ENCODE measurements around the gene CCT5. TPM values are rescaled to one million over a fixed set of nuclear protein-coding genes. Genes with fewer than 3 reads are reported as not detected.
"Not testable (repeated sequence)": the region's sequence is repeated elsewhere in the genome, so short reads cannot be mapped to it uniquely, and the experiment has no call there.

The CCT5 gene
- total and polyA plus RNA-seq, 12 donors: 54.7 to 247 (median 95.9) TPM

- Histone ChIP-seq H3K36me3 (peaks cover 0 to 5% (median 0%) of the 10 kb centered on the region in 9 donors), H3K27ac (no peak overlapping the region), H3K4me1 (peaks cover 4 to 19% (median 10%) of the 10 kb centered on the region in 9 donors), H3K27me3 (no peaks in the 10 kb centered on the region), H3K4me3 (no peak overlapping the region), H3K9me3 (no peaks in the 10 kb centered on the region)
- no peak for DNase-seq
- 96 to 97% methylated on average over 10 of the region's 10 CpGs for WGBS, 2 donors
- no peak for ATAC-seq
- no peak for TF ChIP-seq CTCF (IDR thresholded peaks at IDR 0.05)
- intact Hi-C loops (cut with DNase I): no loop called here
Observed at GRCh38 chr5:10244342-10244944, 5.6 kb upstream of the CCT5 start.

DNA sequence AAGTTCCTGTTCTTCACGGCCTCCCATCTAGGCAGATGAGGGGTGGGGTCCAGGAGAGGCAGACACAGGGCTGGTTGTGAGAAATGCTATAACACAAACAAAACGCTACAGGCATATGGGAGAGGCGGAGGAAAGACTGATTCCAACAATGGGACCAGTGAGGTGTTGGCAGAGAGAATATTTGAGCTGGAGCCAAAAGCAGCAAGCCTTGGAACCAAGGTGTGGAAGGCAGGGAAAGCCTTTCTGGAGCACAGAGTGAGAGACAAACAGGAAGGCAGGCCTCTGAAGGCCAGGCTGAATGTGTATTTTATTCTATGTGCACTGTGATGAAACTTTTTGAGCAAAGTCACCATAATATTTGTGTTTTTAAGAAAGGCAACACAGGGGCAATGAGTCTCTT lies 3.3 kb upstream of the CCT5 start:
- H3K4me3 ChIP-seq: no peak overlapping the region
- 70 to 72% methylated on average over 3 of the region's 3 CpGs for WGBS, 2 donors
- no peak for DNase-seq
- H3K36me3 ChIP-seq: peaks cover 0 to 5% (median 0%) of the 10 kb centered on the region in 9 donors
- no peak for TF ChIP-seq CTCF (IDR thresholded peaks at IDR 0.05)
- intact Hi-C loops (cut with DNase I): no loop called here
- no peak overlapping the region for H3K27ac ChIP-seq
- no peak for ATAC-seq
- no peaks in the 10 kb centered on the region for H3K9me3 ChIP-seq
- peaks cover 4 to 28% (median 20%) of the 10 kb centered on the region in 9 donors for H3K4me1 ChIP-seq
- no peaks in the 10 kb centered on the region for H3K27me3 ChIP-seq

DNA sequence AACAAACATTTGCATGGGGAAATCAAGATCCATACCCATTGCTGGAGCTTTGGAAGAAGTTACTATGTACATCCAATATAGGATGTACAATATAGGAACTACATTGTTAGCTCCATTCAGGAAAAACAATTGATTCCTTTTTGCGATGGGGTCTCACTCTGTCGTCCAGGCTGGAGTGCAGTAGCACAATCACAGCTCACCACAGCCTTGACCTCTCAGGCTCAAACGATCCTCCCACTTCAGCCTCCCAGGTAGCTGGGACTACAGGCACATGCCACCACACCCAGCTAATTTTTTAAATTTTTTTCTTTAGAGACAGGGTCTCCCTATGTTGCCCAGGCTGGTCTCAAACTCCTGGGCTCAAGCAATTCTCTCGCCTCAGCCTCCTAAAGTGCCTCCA lies 2.9 kb upstream of the CCT5 start:
- intact Hi-C loops (cut with DNase I); H3K27ac ChIP-seq; H3K9me3 ChIP-seq; H3K4me3 ChIP-seq; H3K27me3 ChIP-seq; ATAC-seq; H3K36me3 ChIP-seq; DNase-seq: not testable (repeated sequence)
- WGBS, 2 donors: 95 to 96% methylated on average over 4 of the region's 4 CpGs
- H3K4me1 ChIP-seq: peaks cover 4 to 32% (median 25%) of the 10 kb centered on the region in 9 donors

GRCh38 chr5:10248378-10249260 lies 1.5 kb upstream of the CCT5 start:
- WGBS, 2 donors: 64 to 65% methylated on average over 29 of the region's 29 CpGs
- DNase-seq (no peak), ATAC-seq (peak in 1 of 8 donors; percentile 1)
- no peak for TF ChIP-seq CTCF (IDR thresholded peaks at IDR 0.05)
- Histone ChIP-seq H3K9me3 (no peaks in the 10 kb centered on the region), H3K4me1 (peaks cover 4 to 44% (median 30%) of the 10 kb centered on the region in 9 donors), H3K4me3 (peak overlapping the region; percentile 57 to 100 (median 87)), H3K36me3 (peaks cover 0 to 15% (median 0%) of the 10 kb centered on the region in 9 donors), H3K27me3 (no peaks in the 10 kb centered on the region), H3K27ac (peak overlapping the region in 9 of 10 donors; percentile 88 to 98 (median 96))
- intact Hi-C loops (cut with DNase I): no loop called here

Measured in heart right ventricle (tissue), 16 donors.